Measurements from ENCODE around the gene R3HCC1L. TPM values are rescaled to one million over a fixed set of nuclear protein-coding genes. Genes with fewer than 3 reads are reported as not detected.

R3HCC1L gene
- total and polyA plus RNA-seq, 10 of the 15 experiments (the other 5 are each of a cell fraction or from before 2014, with no cell fraction given): 11.3 to 20.3 (median 15.3) TPM

DNA sequence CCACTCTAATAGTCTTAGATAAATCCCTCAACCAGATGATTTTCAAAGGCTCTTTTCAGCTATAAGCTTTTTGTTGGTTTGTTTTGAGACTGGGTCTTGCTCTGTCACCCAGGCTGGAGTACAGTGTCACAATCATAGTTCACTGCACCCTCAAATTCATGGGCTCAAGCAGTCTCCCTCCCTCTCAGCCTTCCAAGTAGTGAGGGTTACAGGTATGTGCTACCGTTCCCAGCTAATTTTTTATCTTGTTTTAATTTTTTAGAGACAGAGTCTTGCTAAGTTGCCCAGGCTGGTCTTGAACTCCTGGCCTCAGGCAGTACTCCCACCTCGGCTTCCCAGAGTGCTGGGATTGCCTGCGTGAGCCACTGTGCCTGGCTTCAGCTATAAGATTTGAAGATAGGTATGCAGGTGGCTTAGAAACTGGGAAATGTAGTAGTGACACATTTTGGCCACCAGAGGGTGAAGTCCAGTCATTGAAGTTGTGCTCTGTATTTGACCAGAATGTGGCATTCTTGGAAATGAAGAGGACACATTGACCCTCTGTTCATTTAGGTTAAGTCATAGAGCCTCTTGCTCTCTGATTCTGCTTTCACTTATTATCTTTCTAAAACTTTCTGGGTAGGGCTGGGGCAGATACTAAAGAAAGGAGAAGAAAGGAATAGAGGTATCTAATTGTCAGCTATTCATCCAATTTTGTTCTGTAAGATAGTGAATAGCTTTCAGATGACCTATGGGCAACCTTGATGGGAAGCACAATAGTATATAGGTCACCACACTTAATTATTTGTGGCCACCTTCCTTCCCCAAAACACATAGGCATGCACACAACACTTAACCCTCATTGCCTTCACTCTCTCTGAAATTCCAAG is 36.0 kb downstream of the R3HCC1L start:
- Histone ChIP-seq H3K9me3 (replicated peaks; ENCODE audit: control insufficient read depth, insufficient read depth, low read length) (no peaks in the 10 kb centered on the region), H3K27ac (ENCODE audit: control insufficient read depth, insufficient read depth) (no peak overlapping the region), H3K27me3 (replicated peaks in 1 of 2; ENCODE audit: control insufficient read depth in 2 of 2, insufficient read depth in 2 of 2, low read length in 1 of 2) (no peaks in the 10 kb centered on the region), H3K4me1 (ENCODE audit: control insufficient read depth, insufficient read depth, low read length) (peaks cover 24% of the 10 kb centered on the region), H3K36me3 (ENCODE audit: control insufficient read depth in 2 of 2, insufficient read depth in 2 of 2, low read length in 1 of 2) (peaks cover 3 to 5% of the 10 kb centered on the region in 2 experiments; a peak in 3 of 4 replicates), H3K79me2 (ENCODE audit: control insufficient read depth, insufficient read depth, low read length) (no peaks in the 10 kb centered on the region), H4K20me1 (ENCODE audit: control insufficient read depth, insufficient read depth) (peaks cover 8% of the 10 kb centered on the region; the same call in 1 of the 2 replicates), H3K4me3 (no peak overlapping the region), H2AFZ (ENCODE audit: control insufficient read depth, low read depth, low read length) (no peak overlapping the region), H3K9ac (ENCODE audit: control insufficient read depth, insufficient read depth, low read length) (no peak overlapping the region), H3K4me2 (ENCODE audit: control insufficient read depth, insufficient read depth) (no peak overlapping the region)
- no TSS peak for BruUV-seq (replicated peaks)
- ATAC-seq: peak; percentile 82
- in situ Hi-C loops (cut with MboI): no loop called here
- ChIA-PET CTCF (interaction anchor here (0.6 to 4.5 kb wide), 37 partner anchors 9 to 1106 kb away, joined by 3 to 42 read pairs (median 5); partner anchors contain the start of gene R3HCC1L), RAD21 (ENCODE audit: unreplicated experiment) (interaction anchor here (0.8 to 2.5 kb wide), 9 partner anchors 16 to 317 kb away, joined by 3 to 13 read pairs (median 4); partner anchors contain the start of gene R3HCC1L), POLR2A (no interaction called here), SMC1A (ENCODE audit: uncharacterized antibody, unreplicated experiment) (interaction anchor here (0.5 to 2.9 kb wide), 19 partner anchors 9 to 1453 kb away, joined by 3 to 16 read pairs (median 4); no protein-coding TSS in a partner anchor)
- intact Hi-C loops (cut with micrococcal nuclease; ENCODE audit: unreplicated experiment): loop anchor here (1.0 to 5.0 kb wide), 2 partner anchors 139 to 222 kb away; no protein-coding TSS in a partner anchor
- 65% methylated on average over 3 of the region's 3 CpGs for WGBS (ENCODE audit: insufficient coverage, insufficient replicate concordance, low lambda C conversion rate, missing lambda C conversion rate)
- peak; percentile 19 for DNase-seq (ENCODE audit: low read depth, low spot score)
- TF ChIP-seq ASH2L (IDR thresholded peaks at IDR 0.05; ENCODE audit: borderline replicate concordance, low read depth) (no peak), SMC3 (IDR thresholded peaks at IDR 0.05; ENCODE audit: borderline replicate concordance, low read length) (peak; percentile 49; the same call in 1 of the 2 replicates), RCOR1 (conservative IDR thresholded peaks at IDR 0.05; ENCODE audit: low read depth, low read length) (no peak), YY1 (IDR thresholded peaks at IDR 0.05; ENCODE audit: low read depth, low read length) (0 out of 2 replicates have a peak, but pooled peaks have one; percentile 12), RUNX3 (IDR thresholded peaks at IDR 0.05; ENCODE audit: low read length) (0 out of 2 replicates have a peak, but pooled peaks have one; percentile 9), RAD21 (IDR thresholded peaks at IDR 0.05; ENCODE audit: insufficient read depth, low read depth, low read length) (peak; percentile 62)
- TF ChIP-seq, protein P1, sequence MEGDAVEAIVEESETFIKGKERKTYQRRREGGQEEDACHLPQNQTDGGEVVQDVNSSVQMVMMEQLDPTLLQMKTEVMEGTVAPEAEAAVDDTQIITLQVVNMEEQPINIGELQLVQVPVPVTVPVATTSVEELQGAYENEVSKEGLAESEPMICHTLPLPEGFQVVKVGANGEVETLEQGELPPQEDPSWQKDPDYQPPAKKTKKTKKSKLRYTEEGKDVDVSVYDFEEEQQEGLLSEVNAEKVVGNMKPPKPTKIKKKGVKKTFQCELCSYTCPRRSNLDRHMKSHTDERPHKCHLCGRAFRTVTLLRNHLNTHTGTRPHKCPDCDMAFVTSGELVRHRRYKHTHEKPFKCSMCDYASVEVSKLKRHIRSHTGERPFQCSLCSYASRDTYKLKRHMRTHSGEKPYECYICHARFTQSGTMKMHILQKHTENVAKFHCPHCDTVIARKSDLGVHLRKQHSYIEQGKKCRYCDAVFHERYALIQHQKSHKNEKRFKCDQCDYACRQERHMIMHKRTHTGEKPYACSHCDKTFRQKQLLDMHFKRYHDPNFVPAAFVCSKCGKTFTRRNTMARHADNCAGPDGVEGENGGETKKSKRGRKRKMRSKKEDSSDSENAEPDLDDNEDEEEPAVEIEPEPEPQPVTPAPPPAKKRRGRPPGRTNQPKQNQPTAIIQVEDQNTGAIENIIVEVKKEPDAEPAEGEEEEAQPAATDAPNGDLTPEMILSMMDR (IDR thresholded peaks at IDR 0.05 in 2 of 3, conservative IDR thresholded peaks at IDR 0.05 in 1 of 3; ENCODE audit: control insufficient read depth in 2 of 3, extremely low read depth in 1 of 3, insufficient read depth in 1 of 3, low read depth in 3 of 3, low read length in 3 of 3): peak; percentile 71 to 76 (median 75)
- FAIRE-seq: peak; percentile 61
